T-helper 1 cell treated with Interleukin-12 subunit alpha and Interleukin-12 subunit beta and Interleukin-4 antibody, amounts not matched to agents 30 ng/mL and 1 ng/mL, for 36 hours (primary cell): ENCODE data around the gene P2RY2. TPM values are rescaled to one million over a fixed set of nuclear protein-coding genes. Genes with fewer than 3 reads are reported as not detected.

Source experiments
- intact Hi-C: fragments of 100-400 bp; cut with micrococcal nuclease; formaldehyde crosslinking; loops from one replicate; pipeline ENCODE4 v1.15.1; 2024
- total RNA-seq: library from RNA; stranded (reverse); gene quantifications from 2 replicates; pipeline ENCODE4 v1.2.3, GENCODE V29; 2022

P2RY2 gene
- total RNA-seq, 1 donor from 2014 or later: not detected

- intact Hi-C loops: no loop called here
Measured at GRCh38 chr11:73203790-73204189, 14.3 kb upstream of the P2RY2 start.

- intact Hi-C loops: no loop called here
Measured at GRCh38 chr11:73204711-73205121, 13.4 kb upstream of the P2RY2 start.

- intact Hi-C loops: no loop called here
Measured at GRCh38 chr11:73205661-73206343, 12.3 kb upstream of the P2RY2 start.

- intact Hi-C loops: no loop called here
Measured at GRCh38 chr11:73206801-73207200, 11.3 kb upstream of the P2RY2 start.

GRCh38 chr11:73209892-73210291 lies 8.2 kb upstream of the P2RY2 start:
- intact Hi-C loops: no loop called here

GRCh38 chr11:73210916-73211667 lies 7.0 kb upstream of the P2RY2 start:
- intact Hi-C loops: no loop called here

GRCh38 chr11:73213196-73214143 lies 4.6 kb upstream of the P2RY2 start:
- intact Hi-C loops: no loop called here

- intact Hi-C loops: no loop called here
Measured at GRCh38 chr11:73215191-73216134, 2.6 kb upstream of the P2RY2 start.

GRCh38 chr11:73216465-73216864 lies 1.6 kb upstream of the P2RY2 start:
- intact Hi-C loops: no loop called here

GRCh38 chr11:73217131-73217809 lies 811 bp upstream of the P2RY2 start:
- intact Hi-C loops: no loop called here

GRCh38 chr11:73217810-73218105 lies 323 bp upstream of the P2RY2 start:
- intact Hi-C loops: loop anchor here (1.0 kb wide), 1 partner anchor 118 kb away; no protein-coding TSS in a partner anchor

GRCh38 chr11:73218830-73219215 lies 742 bp downstream of the P2RY2 start:
- intact Hi-C loops: loop anchor here (1.0 kb wide), 1 partner anchor 116 kb away; no protein-coding TSS in a partner anchor

- intact Hi-C loops: no loop called here
Measured at GRCh38 chr11:73219396-73220285, 1.6 kb downstream of the P2RY2 start.

- intact Hi-C loops: no loop called here
Measured at GRCh38 chr11:73221451-73221850, 3.4 kb downstream of the P2RY2 start.

- intact Hi-C loops: no loop called here
Measured at GRCh38 chr11:73221996-73222395, 3.9 kb downstream of the P2RY2 start.

GRCh38 chr11:73223998-73224730 lies 6.1 kb downstream of the P2RY2 start:
- intact Hi-C loops: no loop called here

- intact Hi-C loops: no loop called here
Measured at GRCh38 chr11:73225001-73225686, 7.1 kb downstream of the P2RY2 start.

- intact Hi-C loops: no loop called here
Measured at GRCh38 chr11:73225851-73226250, 7.8 kb downstream of the P2RY2 start.
